ENCODE results near the gene EFNA5.

EFNA5 gene

DNA sequence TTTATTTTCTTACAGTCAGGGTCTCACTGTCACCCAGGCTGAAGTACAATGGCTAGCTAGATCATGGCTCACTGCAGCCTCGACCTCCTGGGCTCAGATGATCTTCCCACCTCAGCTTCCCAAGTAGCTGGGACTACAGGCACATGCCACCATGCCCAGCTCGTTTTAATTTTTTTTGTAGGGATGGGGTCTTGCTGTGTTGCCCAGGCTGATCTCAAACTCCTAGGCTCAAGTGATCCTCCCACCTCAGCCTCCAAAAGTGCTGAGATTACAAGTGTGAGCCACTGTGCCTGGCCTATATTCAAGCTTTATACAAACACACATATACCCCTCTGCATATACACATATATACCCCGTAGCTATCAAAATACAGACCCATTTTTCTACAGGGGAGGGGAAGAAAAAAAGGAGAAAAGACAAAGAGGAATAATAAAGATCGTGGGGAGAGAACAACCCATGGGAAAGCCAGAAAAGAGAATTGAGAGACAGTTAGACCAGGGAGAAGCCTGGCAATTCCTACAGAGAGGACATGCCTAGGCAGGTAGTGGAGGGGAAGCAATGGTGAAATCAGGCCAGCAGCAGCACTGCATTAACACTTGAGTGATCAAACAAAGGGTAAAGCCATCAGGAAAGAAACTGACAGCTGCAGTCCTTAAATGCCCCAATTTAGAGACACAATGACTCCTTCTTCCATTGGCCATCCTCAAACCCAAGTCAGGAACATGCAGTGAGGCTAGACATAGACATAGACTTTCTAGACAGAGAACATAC, 102.7 kb downstream of the EFNA5 start:
- no peak for DNase-seq

- no peak for DNase-seq
Observed at GRCh38 chr5:107566986-107567385, 103.8 kb downstream of the EFNA5 start.

GRCh38 chr5:107565791-107566767, 104.7 kb downstream of the EFNA5 start:
- no peak for DNase-seq

GRCh38 chr5:107564931-107565372, 105.8 kb downstream of the EFNA5 start:
- no peak for DNase-seq

- no peak for DNase-seq
Observed at GRCh38 chr5:107563959-107564544, 106.7 kb downstream of the EFNA5 start.

DNA sequence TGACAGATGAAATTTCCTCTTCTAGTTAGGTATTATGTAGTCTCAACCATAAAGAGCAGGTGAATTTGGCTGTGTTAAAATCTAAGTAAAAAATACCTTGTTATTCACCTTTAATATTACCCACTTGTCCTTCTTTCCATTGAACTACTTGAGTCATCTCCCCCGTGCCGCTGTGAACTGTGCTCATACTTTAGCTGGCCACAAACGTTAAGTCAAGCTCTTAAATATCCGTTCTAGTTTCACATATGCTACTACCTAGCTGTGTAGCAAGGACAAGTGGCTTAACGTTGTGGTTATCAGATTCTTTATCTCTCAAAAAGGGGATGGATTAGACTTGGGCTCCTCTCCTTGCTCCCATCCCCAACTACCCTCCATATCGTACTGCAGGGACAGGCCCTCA, 110.4 kb downstream of the EFNA5 start:
- DNase-seq, result no peak

DNA sequence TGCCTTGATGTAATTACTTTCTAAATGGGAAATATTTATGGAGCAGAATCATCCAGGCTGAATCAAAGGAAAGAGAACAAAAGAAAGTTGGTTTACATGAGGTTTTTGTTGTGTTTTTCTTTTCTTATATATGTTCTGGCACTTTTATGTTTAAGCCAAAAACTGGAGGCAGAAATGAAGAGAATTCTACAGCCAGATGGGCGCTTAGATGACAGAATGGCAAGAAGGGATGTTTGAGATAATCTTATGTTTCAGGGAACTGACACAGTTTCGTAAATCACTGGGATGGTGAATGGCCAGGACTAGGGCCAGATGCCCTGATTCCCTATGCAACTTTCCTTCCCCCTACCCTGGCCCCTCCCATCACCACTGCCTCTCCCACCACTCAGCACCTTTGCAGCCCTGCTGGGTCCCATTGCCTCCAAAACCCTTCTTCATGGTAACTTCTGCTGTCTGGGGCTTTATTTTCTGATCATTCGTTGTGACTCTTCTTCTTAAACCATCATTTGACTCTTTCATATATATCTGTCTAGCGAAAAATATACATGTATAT, 111.8 kb downstream of the EFNA5 start:
- DNase-seq, result no peak

DNA sequence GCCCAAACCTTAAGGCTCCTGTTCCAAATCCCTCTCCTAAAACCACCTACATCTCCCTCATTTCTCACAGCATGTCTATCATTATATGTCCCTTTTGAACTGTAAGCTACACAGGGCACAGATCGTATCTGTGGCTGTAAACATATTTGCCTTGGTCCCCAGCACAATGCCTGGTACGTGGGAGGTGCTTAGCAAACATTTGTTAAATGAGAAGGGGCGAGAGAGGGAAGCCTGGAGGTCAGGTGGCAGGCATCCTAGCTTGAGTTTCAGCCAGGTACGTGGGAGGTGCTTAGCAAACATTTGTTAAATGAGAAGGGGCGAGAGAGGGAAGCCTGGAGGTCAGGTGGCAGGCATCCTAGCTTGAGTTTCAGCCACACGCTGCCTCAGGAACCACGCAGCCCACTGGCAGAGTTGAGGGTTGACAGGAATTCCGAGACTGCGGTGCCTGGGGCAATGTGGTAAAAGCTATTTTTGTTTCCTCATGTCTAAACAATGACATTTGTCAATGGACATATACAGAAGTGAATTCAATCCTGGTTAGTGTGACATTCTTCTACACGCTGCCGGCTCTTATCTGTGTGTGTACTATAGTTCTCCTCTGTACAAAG, 113.6 kb downstream of the EFNA5 start:
- no peak for DNase-seq

- DNase-seq, result no peak
Observed at GRCh38 chr5:107556575-107556974, 114.2 kb downstream of the EFNA5 start.

DNA sequence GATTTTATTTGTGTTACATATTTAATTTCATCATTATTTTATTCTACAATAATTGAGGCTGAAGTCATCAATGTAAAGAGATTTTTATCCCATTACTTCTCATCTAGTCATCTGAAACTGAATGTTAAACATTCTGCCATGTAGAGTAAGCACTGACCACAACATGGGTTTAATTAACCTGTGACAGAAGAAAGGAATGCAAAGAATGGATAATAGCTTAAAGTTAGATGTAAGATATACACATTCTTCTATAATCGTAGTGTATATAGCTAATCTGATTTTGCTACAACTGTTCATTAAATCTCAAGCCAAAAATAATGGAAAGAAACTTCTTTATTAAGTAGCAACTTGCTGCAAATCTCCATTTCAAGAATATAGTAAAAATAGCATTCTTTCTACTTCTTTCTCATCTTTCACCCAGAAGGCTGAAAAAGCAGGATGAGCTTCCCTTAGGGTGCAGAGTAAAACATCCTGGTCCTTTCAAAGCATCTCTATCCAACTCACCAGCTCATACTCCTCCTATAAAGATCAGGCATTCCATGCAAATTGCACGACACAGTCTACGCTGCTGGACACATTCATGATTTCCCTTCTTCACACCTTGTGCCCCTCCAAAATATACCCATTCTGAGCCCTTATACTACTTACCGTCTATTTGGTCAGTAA, 115.2 kb downstream of the EFNA5 start:
- no peak for DNase-seq

DNA sequence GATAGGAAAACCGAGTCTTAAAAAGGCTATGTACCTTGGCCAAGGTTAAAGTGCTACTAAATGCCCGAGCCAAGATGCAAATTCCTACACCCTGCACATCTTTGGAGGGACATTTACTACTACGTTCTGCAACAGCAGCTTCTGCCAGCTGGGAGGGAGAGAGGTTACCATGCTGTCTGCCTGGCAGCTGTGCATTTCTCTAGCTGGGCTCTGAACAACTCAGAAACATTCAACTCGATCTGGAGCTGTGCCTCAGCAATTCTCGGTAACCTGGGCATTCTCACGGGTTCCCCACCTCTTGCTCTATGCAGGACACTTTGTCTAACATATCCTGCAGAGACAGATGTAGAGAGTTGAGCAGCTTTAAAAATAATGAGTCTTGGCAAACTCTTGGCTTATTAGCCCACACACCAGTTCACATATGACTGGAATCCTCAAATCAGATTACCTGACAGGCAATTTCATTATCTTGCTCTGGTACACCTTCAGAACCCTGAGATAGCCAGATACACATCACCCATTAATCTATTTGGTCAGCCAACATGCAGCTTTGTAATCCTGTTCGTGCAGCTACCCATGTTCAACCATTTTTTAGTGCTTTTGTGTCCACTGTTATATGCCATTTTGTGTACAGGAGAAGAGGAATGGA, 115.8 kb downstream of the EFNA5 start:
- no peak for DNase-seq

DNA sequence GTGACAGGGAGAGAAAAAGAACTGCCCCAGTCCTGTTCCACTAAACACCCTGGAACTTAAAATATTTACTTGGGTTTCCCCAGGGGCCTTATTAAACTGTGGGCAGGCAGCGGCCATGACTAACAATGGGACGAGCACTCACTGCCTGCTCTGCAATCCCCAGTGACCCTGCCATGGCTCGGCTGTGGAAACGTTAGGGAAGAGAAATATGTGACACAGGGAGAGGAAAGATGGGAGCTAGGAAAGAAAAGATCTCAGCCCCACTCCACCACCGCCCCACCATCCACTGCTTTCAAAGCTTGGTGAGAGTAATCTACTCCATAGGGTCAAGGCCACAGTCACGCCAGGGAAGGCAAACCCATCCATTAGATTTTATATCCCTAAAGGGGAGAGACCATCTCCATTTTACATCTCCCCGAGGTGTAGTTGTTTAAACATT, 117.6 kb downstream of the EFNA5 start:
- DNase-seq, result no peak

DNA sequence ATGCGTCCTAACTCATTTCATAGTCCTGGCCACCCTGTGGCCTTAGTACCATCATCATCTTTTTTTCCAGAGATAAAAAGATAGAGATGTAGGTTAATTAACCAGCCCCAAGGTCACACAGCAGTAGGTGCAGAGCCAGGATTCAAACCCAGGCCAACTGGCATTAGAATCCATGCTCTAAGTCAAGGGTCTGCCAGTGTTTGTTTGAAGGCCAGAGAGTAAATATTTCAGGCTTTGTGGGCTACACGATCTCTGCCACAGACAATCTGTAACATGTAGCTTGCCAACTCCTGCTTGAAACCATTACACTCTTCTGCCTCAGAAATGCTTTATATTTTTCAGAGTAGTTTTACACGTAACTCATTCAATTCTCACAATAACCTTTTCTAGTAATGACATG, 119.6 kb downstream of the EFNA5 start:
- no peak for DNase-seq

DNA sequence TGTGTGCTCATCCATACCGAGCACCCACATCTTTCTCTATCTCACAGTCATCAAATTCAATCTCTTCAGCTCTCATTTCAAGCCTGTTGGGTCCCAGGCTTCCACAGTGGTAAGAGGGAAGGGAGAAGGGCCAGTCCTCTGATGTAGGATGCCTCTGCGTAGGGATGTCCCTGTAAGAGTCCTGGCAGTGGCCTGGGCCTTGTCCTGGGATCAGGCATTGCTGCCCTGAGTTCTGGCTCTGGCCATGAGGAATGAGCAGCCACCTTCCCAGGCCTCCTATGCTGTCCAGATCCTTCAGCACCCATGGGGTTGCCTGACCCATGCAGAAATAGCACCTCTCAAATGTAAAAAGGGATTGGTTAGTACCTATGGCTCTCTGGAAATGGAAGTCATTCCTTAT, 121.2 kb downstream of the EFNA5 start:
- no peak for DNase-seq

- no peak for DNase-seq
Observed at GRCh38 chr5:107548477-107548876, 122.3 kb downstream of the EFNA5 start.

DNA sequence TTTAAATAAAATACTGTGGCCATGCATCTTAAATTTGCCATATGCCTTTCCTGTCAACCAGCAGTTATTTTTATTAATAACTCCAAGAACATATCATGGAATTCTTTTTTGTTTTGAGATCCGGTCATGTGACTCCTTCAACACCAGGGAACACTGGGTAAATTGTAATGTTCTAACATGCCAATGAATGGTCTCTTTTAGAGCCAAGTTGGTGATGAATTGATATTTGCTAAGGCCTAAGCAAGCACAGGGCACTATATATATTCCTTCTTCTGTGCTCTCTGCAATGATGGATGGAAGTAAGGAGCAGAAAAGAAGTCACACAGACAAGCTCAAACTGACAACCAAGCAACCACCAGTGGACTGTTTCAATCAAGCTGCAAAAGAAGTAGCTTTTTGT, 124.0 kb downstream of the EFNA5 start:
- DNase-seq, result no peak

- no peak for DNase-seq
Observed at GRCh38 chr5:107545486-107545885, 125.3 kb downstream of the EFNA5 start.

DNA sequence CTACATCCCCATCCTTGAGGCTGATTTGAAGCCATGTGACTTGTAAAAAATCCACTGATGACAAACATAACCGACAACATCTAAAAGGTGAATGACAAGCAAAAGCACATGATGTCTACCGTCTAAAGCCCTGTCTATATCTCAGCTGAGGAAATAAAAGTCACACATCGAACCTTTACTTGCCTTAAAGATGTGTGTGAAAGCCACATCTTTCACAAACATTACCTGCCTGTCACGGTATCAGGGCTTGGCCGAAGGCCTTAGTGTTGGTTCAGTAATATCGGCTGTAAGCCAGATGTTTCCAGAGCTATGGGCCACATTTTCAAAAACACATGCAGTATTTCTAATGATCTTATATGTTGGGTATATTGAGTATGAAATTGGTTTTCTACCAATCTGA, 125.8 kb downstream of the EFNA5 start:
- DNase-seq, result no peak

DNA sequence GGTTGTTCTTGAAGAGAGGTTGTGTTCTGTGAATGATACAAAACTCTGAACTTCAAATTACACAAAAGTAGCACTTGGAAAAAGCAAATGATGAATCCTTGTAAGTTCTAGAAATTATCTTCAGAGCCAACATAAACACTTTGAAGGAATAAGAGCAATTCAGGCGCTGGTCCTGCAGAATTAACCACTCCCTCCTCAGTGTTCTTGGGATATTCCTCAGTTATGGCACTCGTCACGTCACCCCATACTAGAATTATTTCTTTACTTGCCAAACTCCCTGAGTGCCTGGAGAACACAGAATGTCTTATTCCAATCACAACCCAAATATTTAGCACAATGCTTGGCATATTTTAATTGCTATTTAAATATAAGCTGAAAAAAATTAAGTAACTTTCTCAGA, 126.3 kb downstream of the EFNA5 start:
- no peak for DNase-seq

- DNase-seq, result no peak
Observed at GRCh38 chr5:107543868-107544267, 126.9 kb downstream of the EFNA5 start.

DNA sequence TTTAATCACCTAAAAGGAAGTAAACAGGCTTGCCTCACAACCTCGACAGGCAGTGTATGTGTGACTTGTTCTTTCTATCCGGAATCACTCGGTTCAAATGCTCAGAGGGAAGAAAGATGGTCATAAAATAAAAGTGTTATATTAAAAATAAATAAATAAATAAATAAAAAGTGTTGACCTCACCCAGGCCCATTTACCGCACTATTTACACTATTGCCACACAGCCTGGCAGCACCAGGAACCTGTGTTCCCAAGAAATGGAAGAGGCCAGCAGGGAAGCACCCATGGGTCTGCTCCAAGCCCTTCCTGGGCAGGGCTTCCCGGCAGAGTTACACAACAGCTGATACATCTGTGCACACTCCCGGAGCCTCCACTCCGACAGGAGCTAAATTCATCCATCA, 127.9 kb downstream of the EFNA5 start:
- DNase-seq, result no peak

DNA sequence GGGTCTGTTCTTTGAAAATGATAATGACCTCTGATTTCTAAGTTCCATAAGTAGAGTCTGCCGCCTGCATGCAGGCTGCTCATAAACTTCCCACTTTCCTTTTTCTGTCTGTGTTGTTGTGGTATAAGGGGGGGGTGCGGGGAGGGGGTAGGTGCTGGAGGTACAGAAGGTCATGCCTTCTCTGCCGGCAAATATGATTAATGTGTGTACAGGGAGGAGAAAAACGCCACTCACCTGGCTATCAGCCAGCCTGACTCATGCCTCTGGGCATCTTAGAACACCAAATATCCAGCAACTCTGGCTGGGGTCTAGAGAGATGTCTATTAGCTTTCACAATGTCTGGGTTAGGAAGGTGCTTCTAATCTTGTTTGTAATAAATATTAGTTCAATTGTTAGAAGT, 128.3 kb downstream of the EFNA5 start:
- DNase-seq, result no peak

Measured in stimulated activated CD8-positive, alpha-beta memory T cell treated with anti-CD3 and anti-CD28 coated beads, Interleukin-4, amount 100 ng/mL, for 48 hours (primary cell).